Hair follicular keratinocyte (primary cell): Measurements from ENCODE around the gene ALKBH7. TPM values are rescaled to one million over a fixed set of nuclear protein-coding genes. Genes with fewer than 3 reads are reported as not detected.

ENCODE experiments used
- total RNA-seq: library from RNA; depleted of rRNA; stranded (reverse); fragments of >200 nt; gene quantifications from 2 replicates; pipeline ENCODE4 v1.2.3, GENCODE V29; 2015

Gene ALKBH7, protein sequence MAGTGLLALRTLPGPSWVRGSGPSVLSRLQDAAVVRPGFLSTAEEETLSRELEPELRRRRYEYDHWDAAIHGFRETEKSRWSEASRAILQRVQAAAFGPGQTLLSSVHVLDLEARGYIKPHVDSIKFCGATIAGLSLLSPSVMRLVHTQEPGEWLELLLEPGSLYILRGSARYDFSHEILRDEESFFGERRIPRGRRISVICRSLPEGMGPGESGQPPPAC
- 37.3 and 111 TPM in 2 replicates for total RNA-seq

DNA sequence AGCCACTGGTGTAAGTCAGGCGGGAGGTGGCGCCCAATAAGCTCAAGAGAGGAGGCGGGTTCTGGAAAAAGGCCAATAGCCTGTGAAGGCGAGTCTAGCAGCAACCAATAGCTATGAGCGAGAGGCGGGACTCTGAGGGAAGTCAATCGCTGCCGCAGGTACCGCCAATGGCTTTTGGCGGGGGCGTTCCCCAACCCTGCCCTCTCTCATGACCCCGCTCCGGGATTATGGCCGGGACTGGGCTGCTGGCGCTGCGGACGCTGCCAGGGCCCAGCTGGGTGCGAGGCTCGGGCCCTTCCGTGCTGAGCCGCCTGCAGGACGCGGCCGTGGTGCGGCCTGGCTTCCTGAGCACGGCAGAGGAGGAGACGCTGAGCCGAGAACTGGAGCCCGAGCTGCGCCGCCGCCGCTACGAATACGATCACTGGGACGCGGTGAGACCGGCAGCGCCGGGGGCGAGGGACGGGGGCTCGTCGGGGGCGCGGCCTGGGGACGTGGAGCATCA, at the start of gene ALKBH7:
Gene ALKBH7 (plus strand): TSS at position 201 of the 502 bp plus-strand sequence. CDS start 27 bp downstream, at position 228.

DNA sequence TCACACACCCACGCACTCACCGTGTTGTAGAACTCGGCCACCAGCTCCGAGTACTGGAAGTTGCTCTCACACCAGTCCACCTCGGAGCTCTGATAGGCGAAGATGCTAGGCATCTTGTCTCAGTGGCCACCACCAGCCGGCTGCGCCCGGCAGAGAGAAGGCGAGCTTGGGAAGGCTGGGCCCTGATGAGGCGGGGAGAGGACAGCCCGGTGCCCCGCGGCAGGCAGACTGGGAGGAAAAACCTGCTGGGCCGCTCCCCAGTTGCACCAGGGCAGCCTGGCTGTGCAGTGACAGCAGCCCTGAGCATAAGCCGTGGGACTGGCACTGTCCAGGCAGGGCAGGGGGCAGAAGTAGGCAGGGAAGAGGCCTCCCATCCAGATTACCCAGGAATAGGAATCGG, 39.2 kb upstream of the ALKBH7 start, which contains the start of gene ACER1:
Gene ACER1 (minus strand): TSS at position 174 of the 400 bp plus-strand sequence. CDS start 61 bp downstream, at position 113.

DNA sequence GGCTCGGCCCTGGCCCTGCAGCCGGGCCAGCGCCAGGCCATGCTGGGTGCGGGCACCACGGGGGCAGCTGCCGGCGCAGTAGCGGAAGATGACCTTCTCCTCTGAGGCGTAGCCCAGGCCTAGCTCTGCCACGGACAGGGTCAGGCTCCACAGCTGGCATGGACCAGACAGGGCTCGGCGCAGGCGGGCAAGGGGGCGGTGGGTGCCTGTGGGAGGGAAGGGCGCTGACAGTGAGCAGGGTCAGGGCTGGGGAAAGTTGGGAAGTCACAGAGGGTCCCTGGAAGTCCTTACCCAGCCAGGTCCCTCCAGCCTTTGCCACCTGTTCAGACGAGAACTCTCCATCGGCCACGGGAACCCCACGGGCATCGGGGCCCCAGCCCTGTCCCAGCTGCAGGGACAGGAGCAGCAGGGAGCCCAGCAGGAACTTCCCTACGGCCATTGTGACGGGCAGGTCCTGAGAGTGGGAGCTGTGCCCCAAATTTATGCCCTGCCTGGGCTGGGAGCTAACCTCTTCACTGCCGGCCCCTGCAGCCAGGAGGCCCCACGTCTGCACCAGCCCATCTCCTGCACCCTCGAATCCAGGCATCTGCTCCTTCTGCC, 2.9 kb downstream of the ALKBH7 start, which contains the start of gene PSPN:
Gene PSPN (minus strand): TSS at position 523 of the 600 bp plus-strand sequence. CDS start 84 bp downstream, at position 439.

DNA sequence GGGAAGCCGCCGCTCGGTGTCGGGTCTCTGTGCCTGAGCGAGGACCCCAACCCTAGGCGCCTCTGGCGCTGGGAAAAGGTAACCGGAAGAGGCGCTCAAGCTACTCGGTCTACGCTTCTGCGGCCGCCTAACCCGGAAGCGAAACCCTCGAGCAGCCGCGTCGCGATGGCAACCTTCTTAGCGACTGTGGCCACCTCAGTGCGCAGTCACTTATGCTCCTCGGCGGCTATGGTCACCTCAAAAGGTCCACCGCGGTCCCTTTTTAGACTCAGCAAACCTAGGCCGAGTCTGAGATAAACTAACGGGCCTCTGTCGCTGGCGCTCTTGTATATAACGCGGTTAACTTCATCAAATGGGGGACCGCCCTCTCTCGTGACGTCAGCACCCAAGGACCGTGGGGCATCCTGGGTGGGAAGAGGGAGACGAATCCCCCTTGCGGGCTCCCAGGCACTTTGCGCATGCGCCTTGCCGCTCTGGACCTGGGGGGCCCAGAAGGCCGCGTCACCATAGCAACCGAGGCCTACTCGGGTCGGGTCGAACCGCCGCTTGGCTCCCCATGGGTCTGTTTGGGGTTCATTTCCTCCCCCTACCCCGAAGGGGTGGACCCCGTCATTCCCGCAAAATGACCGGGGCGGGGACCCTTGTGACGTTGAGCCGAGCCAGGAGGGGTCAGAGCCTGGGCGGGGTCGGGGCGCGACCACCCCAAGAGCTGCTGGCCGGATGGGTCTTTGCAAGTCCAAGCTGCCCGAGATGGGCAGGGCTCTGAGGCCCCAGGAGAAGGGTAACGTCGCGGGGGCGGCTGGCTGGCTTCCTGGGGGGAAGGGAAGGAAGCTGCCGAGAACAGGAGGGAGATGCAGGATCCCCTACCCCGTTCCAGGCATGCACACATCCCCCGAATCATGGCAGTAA, 20.7 kb downstream of the ALKBH7 start, which contains the start of gene GTF2F1:
Gene GTF2F1 (minus strand): TSS at position 91 of the 909 bp plus-strand sequence. CDS start 169 bp downstream, outside the sequence.

DNA sequence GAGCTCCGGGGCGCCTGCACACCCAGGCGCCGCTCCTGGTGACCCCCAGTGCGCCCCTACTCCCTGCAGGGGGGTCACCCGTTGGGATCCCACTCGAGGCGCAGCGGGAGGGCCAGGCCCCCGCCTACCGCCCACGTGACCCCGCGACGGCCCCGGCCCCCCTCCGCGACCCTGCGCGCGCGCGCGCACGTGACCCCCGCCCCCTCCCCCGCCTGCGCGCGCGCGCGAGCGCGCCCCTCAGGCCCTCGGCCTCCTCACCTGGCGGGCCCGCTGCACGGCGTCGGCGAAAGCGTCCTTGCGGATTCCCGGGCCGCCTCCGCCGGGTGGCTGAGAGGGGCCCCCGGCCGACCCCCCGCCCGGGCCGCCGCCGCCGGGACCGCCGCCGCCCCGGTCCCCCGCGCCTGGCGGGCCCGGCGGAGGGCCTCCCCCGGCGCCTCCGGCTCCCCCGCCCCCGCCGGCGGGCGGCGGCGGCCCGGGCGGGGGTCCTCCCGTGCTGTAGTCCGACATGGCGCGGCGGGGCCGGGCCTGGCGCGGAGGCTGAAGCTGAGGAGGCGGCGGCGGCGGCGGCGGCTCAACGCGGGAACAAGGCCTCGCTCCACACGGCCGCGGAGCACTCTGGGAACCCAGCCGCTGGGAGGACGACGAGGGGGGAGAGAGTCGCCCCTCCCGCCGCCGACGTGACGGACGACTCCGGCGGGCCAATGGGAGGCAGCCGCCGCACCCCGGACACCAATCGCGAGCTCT, 51.8 kb downstream of the ALKBH7 start, which contains the start of gene KHSRP:
Gene KHSRP (minus strand): TSS at position 617 of the 744 bp plus-strand sequence. CDS start 110 bp downstream, at position 507.

Other genes with a start within 250 kb of the ALKBH7 start
- not detected in 2 replicates for gene ACSBG2, start 237.1 kb upstream of the ALKBH7 start, total RNA-seq
- 14.4 and 15.3 TPM in 2 replicates for gene MLLT1, start 92.8 kb upstream of the ALKBH7 start, total RNA-seq
- not detected in 2 replicates for gene ACER1, start 39.2 kb upstream of the ALKBH7 start, total RNA-seq
- 154 and 157 TPM in 2 replicates for gene CLPP, start 11.3 kb upstream of the ALKBH7 start, total RNA-seq
- 0.34 and 0.62 TPM in 2 replicates for gene PSPN, start 3.1 kb downstream of the ALKBH7 start, total RNA-seq
- gene GTF2F1, start 20.4 kb downstream of the ALKBH7 start, total RNA-seq = 41.6 and 46.0 TPM in 2 replicates
- 121 and 168 TPM in 2 replicates for gene KHSRP, start 52.0 kb downstream of the ALKBH7 start, total RNA-seq
- not detected in 2 replicates for gene SLC25A41, start 61.0 kb downstream of the ALKBH7 start, total RNA-seq
- gene SLC25A23, start 87.0 kb downstream of the ALKBH7 start, total RNA-seq = 28.1 and 38.4 TPM in 2 replicates
- gene CRB3, start 91.5 kb downstream of the ALKBH7 start, total RNA-seq = 19.5 and 23.8 TPM in 2 replicates
- gene DENND1C, start 109.0 kb downstream of the ALKBH7 start, total RNA-seq = 0.11 TPM in 1 of 2 replicates, not detected in the other
- not detected in 2 replicates for gene TUBB4A, start 129.5 kb downstream of the ALKBH7 start, total RNA-seq
- gene TNFSF9, start 158.2 kb downstream of the ALKBH7 start, total RNA-seq = 31.5 and 32.5 TPM in 2 replicates
- 0.16 and 0.46 TPM in 2 replicates for gene CD70, start 218.4 kb downstream of the ALKBH7 start, total RNA-seq